Tibial artery (tissue), 4 donors: ENCODE measurements around the gene WDPCP.
"Not testable (repeated sequence)": the region's sequence is repeated elsewhere in the genome, so short reads cannot be mapped to it uniquely, and the experiment has no call there.

Experiments used
- DNase-seq, 2 donors: peaks; one replicate each; pipeline ENCODE4 v3.0.0-alpha.2; 2019
- H3K27ac ChIP-seq, 2 donors: fragments of 200-600 bp; sonication (generic) in 1 of 2; 1 replicate in 1 of 2; 2 replicates in 1 of 2; pipeline ENCODE4 v1.5.1; 2018 to 2019; ENCODE audit warnings: mild to moderate bottlenecking in 1 of 2
- H3K27me3 ChIP-seq, 2 donors: fragments of 200-600 bp; sonication (generic) in 1 of 2; one replicate each; pipeline versions ENCODE4 v1.5.1 to v1.6.0; 2016 to 2019
- H3K36me3 ChIP-seq, 3 donors: fragments of 200-600 bp; sonication (generic) in 2 of 3; one replicate each; pipeline ENCODE4 v1.5.1; 2016 to 2019; ENCODE audit warnings: mild to moderate bottlenecking in 2 of 3
- H3K4me1 ChIP-seq, 4 donors: fragments of 200-600 bp; sonication (generic) in 2 of 4; 1 replicate in 3 of 4; 2 replicates in 1 of 4; pipeline ENCODE4 v1.5.1; 2016 to 2019
- H3K4me3 ChIP-seq, 2 donors: fragments of 200-600 bp; sonication (generic) in 1 of 2; 1 replicate in 1 of 2; 2 replicates in 1 of 2; pipeline ENCODE4 v1.5.1; 2018 to 2019; ENCODE audit warnings: mild to moderate bottlenecking in 2 of 2
- H3K9me3 ChIP-seq, 3 donors: fragments of 200-600 bp; sonication (generic) in 1 of 3; one replicate each; pipeline ENCODE4 v1.5.1; 2016 to 2019
- CTCF ChIP-seq, 2 experiments: fragments of 200-600 bp in 1 of 2; fragments of 450-650 bp in 1 of 2; IDR thresholded peaks; one replicate each; pipeline ENCODE4 v1.5.1; 2017 to 2019; ENCODE audit warnings: antibody characterized with exemption in 2 of 2, mild to moderate bottlenecking in 1 of 2, moderate library complexity in 1 of 2
- intact Hi-C: fragments of 100-400 bp; cut with DNase I; formaldehyde crosslinking; loops from one replicate; pipeline ENCODE4 v1.15.0; 2023; ENCODE audit warnings: low total_unique reads

The WDPCP gene

DNA sequence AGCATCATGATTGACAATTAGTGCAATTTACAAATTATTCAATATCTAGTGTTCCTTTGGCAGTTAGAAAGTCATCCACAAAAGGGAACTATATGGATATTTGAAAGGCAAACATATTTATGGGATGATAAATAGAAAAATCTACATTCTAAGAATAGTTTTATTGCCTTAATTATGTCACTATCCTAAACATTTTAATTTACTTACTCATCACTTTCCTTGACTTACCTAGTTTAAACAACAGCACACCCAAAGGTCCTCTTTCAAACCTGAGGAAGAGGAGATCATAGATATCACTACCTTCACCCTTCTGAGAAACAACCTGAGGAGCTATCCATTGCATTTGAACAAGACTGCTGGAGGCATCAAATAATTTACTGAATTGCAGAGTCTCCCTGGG lies 184.5 kb downstream of the WDPCP start:
- no peaks in the 10 kb centered on the region for H3K27me3 ChIP-seq
- no peak for TF ChIP-seq CTCF (IDR thresholded peaks at IDR 0.05)
- no peak overlapping the region for H3K4me3 ChIP-seq
- DNase-seq: no peak
- no peaks in the 10 kb centered on the region for H3K4me1 ChIP-seq
- H3K9me3 ChIP-seq: peaks cover 0 to 7% (median 0%) of the 10 kb centered on the region in 3 donors
- H3K36me3 ChIP-seq: peaks cover 18 to 35% (median 32%) of the 10 kb centered on the region in 3 donors
- intact Hi-C loops: no loop called here
- no peak overlapping the region for H3K27ac ChIP-seq

GRCh38 chr2:63402889-63403288 lies 185.4 kb downstream of the WDPCP start:
- H3K9me3 ChIP-seq, H3K27ac ChIP-seq, H3K4me3 ChIP-seq, DNase-seq, H3K4me1 ChIP-seq, intact Hi-C loops, H3K27me3 ChIP-seq: not testable (repeated sequence)
- peaks cover 14 to 32% (median 27%) of the 10 kb centered on the region in 3 donors for H3K36me3 ChIP-seq

DNA sequence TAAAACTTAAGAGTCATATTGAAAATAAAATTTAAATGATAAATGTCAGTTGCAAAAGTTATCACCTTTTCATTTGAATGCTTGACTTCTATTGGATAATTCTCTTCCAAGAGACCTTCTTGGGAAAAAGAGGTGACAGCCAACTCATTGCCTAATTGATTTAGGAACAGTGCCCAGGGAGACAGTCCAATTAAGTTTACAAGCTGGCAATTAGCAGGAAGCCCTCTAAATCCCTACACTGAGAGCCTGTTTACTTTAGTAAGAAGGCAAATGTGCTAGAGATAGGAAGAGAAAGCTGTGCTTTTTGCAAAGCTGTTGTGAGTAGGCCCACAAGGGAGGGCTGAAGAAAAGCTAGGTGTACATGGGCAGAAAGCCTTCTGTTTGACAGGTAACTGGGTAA lies 189.1 kb downstream of the WDPCP start:
- Histone ChIP-seq H3K4me3 (no peak overlapping the region), H3K4me1 (no peaks in the 10 kb centered on the region), H3K27me3 (no peaks in the 10 kb centered on the region), H3K27ac (no peak overlapping the region), H3K36me3 (peaks cover 10 to 39% (median 32%) of the 10 kb centered on the region in 3 donors), H3K9me3 (peaks cover 0 to 7% (median 0%) of the 10 kb centered on the region in 3 donors)
- intact Hi-C loops: no loop called here
- no peak for TF ChIP-seq CTCF (IDR thresholded peaks at IDR 0.05)
- no peak for DNase-seq

GRCh38 chr2:63379451-63379850 lies 208.8 kb downstream of the WDPCP start:
- Histone ChIP-seq H3K4me1 (no peaks in the 10 kb centered on the region), H3K27ac (no peak overlapping the region), H3K4me3 (no peak overlapping the region), H3K36me3 (peaks cover 0 to 13% (median 10%) of the 10 kb centered on the region in 3 donors), H3K27me3 (no peaks in the 10 kb centered on the region), H3K9me3 (no peaks in the 10 kb centered on the region)
- TF ChIP-seq CTCF (IDR thresholded peaks at IDR 0.05): no peak
- intact Hi-C loops: no loop called here
- DNase-seq: no peak

DNA sequence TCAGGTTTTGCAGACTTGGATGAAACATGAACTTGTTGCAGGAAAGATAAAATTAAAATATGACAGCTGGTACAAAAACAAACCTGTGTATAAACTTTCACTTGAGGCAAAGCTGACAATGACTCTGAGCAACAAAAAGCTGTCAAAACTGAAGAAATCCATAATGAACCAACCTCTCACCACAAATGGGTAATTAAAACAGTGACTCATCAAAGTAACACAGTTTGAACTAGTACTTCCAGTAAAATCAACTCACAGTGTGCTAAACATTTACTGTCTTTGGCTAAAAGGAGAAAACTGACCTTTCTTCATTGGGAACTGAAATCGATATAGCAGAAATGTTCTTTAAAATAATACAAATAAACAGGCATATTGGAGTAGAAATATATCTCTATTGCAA lies 209.7 kb downstream of the WDPCP start:
- Histone ChIP-seq H3K9me3 (no peaks in the 10 kb centered on the region), H3K27ac (no peak overlapping the region)
- no peak for TF ChIP-seq CTCF (IDR thresholded peaks at IDR 0.05)

GRCh38 chr2:63374341-63374740 lies 213.9 kb downstream of the WDPCP start:
- Histone ChIP-seq H3K27ac (no peak overlapping the region), H3K36me3 (peaks cover 8 to 22% (median 17%) of the 10 kb centered on the region in 3 donors), H3K27me3 (no peaks in the 10 kb centered on the region), H3K9me3 (peaks cover 0 to 19% (median 9%) of the 10 kb centered on the region in 3 donors), H3K4me1 (no peaks in the 10 kb centered on the region), H3K4me3 (no peak overlapping the region)
- no peak for DNase-seq
- TF ChIP-seq CTCF (IDR thresholded peaks at IDR 0.05): no peak
- intact Hi-C loops: no loop called here

More for the DNA sequence above, 209.7 kb downstream of the WDPCP start:
- Histone ChIP-seq H3K4me1 (no peaks in the 10 kb centered on the region), H3K27me3 (no peaks in the 10 kb centered on the region), H3K4me3 (no peak overlapping the region), H3K36me3 (peaks cover 0 to 13% (median 10%) of the 10 kb centered on the region in 3 donors)
- no peak for DNase-seq
- intact Hi-C loops: no loop called here
